A549 (cell line): ENCODE results near the gene LIN37. TPM values are rescaled to one million over a fixed set of nuclear protein-coding genes. Genes with fewer than 3 reads are reported as not detected.

Experiments
- ATAC-seq, 2 experiments: fragments of 200-7000 bp in 1 of 2; fragments of >200 bp in 1 of 2; cut with Nextera tagmentation in 1 of 2; cut with Tn5 transposase in 1 of 2; 3 replicates each; pipeline versions ENCODE4 v1.8.0 to v1.9.1; 2018 to 2020; ENCODE audit warnings: mild to moderate bottlenecking in 1 of 2, moderate library complexity in 1 of 2
- CTCF ChIA-PET: fragments of 300-600 bp; sonication (Branson Sonifier 250); formaldehyde crosslinking; extraction: SDS; loops from one replicate; lab custom pipeline; 2021; ENCODE audit warnings: antibody characterized with exemption, inconsistent platforms; lab: Yijun Ruan, JAX
- POLR2A ChIA-PET: fragments of 350-600 bp; formaldehyde crosslinking; extraction: SDS; loops from one replicate; lab custom pipeline; 2021; ENCODE audit warnings: antibody characterized with exemption, inconsistent platforms; lab: Yijun Ruan, JAX
- DNase-seq, 2 experiments: peaks; one replicate each; pipeline versions ENCODE4 v3.0.0 to v3.0.0-alpha.2; 2011 to 2016; ENCODE audit warnings: low read depth in 1 of 2, low spot score in 1 of 2
- FAIRE-seq: peaks from 2 replicates; lab custom pipeline; 2011; peaks lifted over from hg19 to GRCh38; lab: Jason Lieb, UNC
- H3K27ac ChIP-seq, 2 experiments: fragments of >200 bp; sonication (Bioruptor Twin); formaldehyde crosslinking; 3 replicates each; pipeline ENCODE4 v1.5.1; 2016 to 2017
- H3K4me1 ChIP-seq: fragments of >200 bp; sonication (Bioruptor Twin); formaldehyde crosslinking; 3 replicates; pipeline ENCODE4 v1.6.1; 2016
- H3K4me2 ChIP-seq: fragments of >200 bp; sonication (Bioruptor Twin); formaldehyde crosslinking; 3 replicates; pipeline ENCODE4 v1.6.1; 2016
- H3K4me3 ChIP-seq: fragments of >200 bp; sonication (Bioruptor Twin); formaldehyde crosslinking; 3 replicates; pipeline ENCODE4 v1.5.1; 2016
- H3K9me3 ChIP-seq: fragments of >200 bp; sonication (Bioruptor Twin); formaldehyde crosslinking; 3 replicates; pipeline ENCODE4 v1.6.1; 2016
- ATOH8 ChIP-seq: fragments of 250-450 bp; sonication (Bioruptor Pico); IDR thresholded peaks from 2 replicates; pipeline ENCODE4 v1.5.0; 2020; ENCODE audit warnings: low read depth, mild to moderate bottlenecking, moderate library complexity
- BCL3 ChIP-seq: fragments of >200 bp; sonication (Bioruptor Twin); formaldehyde crosslinking; IDR thresholded peaks from 3 replicates; pipeline ENCODE4 v1.6.1; 2016
- E2F6 ChIP-seq: IDR thresholded peaks from 2 replicates; pipeline ENCODE4 v1.6.1; 2012; ENCODE audit warnings: low read depth, borderline replicate concordance
- EHMT2 ChIP-seq: fragments of 200-600 bp; sonication (generic); IDR thresholded peaks from 2 replicates; pipeline ENCODE4 v1.6.1; 2016; ENCODE audit warnings: antibody characterized with exemption, low read depth, mild to moderate bottlenecking, moderate library complexity
- EP300 ChIP-seq, 2 experiments: fragments of >200 bp; sonication (Bioruptor Twin); formaldehyde crosslinking; IDR thresholded peaks; 2 replicates in 1 of 2; 3 replicates in 1 of 2; pipeline ENCODE4 v1.6.1; 2016 to 2017
- FOSB ChIP-seq: fragments of 250-450 bp; sonication (Bioruptor Pico); IDR thresholded peaks from 2 replicates; pipeline ENCODE4 v1.5.0; 2020; ENCODE audit warnings: mild to moderate bottlenecking, moderate library complexity
- FOSL2 ChIP-seq, 2 experiments: fragments of 450-650 bp in 1 of 2; fragments of >200 bp in 1 of 2; sonication (Bioruptor Twin) in 1 of 2; formaldehyde crosslinking; IDR thresholded peaks; 2 replicates each; pipeline versions ENCODE4 v1.5.0 to v1.6.1; 2016 to 2020; ENCODE audit warnings: mild to moderate bottlenecking in 1 of 2, moderate library complexity in 1 of 2
- GATA3 ChIP-seq: IDR thresholded peaks from 2 replicates; pipeline ENCODE4 v1.6.1; 2012; ENCODE audit warnings: borderline replicate concordance
- HDAC2 ChIP-seq: fragments of 200-600 bp; sonication (generic); IDR thresholded peaks from 2 replicates; pipeline ENCODE4 v1.6.1; 2016
- HES2 ChIP-seq: fragments of >200 bp; sonication (Bioruptor Twin); formaldehyde crosslinking; IDR thresholded peaks from 2 replicates; pipeline ENCODE4 v1.6.1; 2016
- HOXA7 ChIP-seq: fragments of 250-450 bp; sonication (Bioruptor Pico); IDR thresholded peaks from 2 replicates; pipeline ENCODE4 v1.5.0; 2020; ENCODE audit warnings: mild to moderate bottlenecking, moderate library complexity
- JUN ChIP-seq, 2 experiments: fragments of >200 bp; sonication (Bioruptor Twin); formaldehyde crosslinking; IDR thresholded peaks; 2 replicates in 1 of 2; 3 replicates in 1 of 2; pipeline ENCODE4 v1.6.1; 2016 to 2017
- KDM1A ChIP-seq: fragments of 200-600 bp; sonication (generic); IDR thresholded peaks from 2 replicates; pipeline ENCODE4 v1.6.1; 2016; ENCODE audit warnings: low read depth, mild to moderate bottlenecking
- MAX ChIP-seq: IDR thresholded peaks from 2 replicates; pipeline ENCODE4 v1.6.1; 2012
- NFE2L2 ChIP-seq: fragments of 150-350 bp; conservative IDR thresholded peaks from 2 replicates; pipeline ENCODE4 v1.6.1; 2014; ENCODE audit warnings: low read length
- POLR2A ChIP-seq: IDR thresholded peaks from 2 replicates; pipeline ENCODE4 v1.6.1; 2012; ENCODE audit warnings: mild to moderate bottlenecking, low read length
- RAD21 ChIP-seq, 2 experiments: fragments of >200 bp in 1 of 2; sonication (Bioruptor Twin) in 1 of 2; formaldehyde crosslinking in 1 of 2; IDR thresholded peaks in 1 of 2; conservative IDR thresholded peaks in 1 of 2; 2 replicates in 1 of 2; 3 replicates in 1 of 2; pipeline ENCODE4 v1.6.1; 2012 to 2018; ENCODE audit warnings: inconsistent platforms in 1 of 2
- RARB ChIP-seq: fragments of 250-450 bp; sonication (Bioruptor Pico); IDR thresholded peaks from 2 replicates; pipeline ENCODE4 v1.8.0; 2021; ENCODE audit warnings: mild to moderate bottlenecking, moderate library complexity
- RCOR1 ChIP-seq: fragments of 150-350 bp; IDR thresholded peaks from 2 replicates; pipeline ENCODE4 v1.6.1; 2014; ENCODE audit warnings: antibody characterized with exemption, low read length, low read depth
- RFX5 ChIP-seq: fragments of 450-650 bp; IDR thresholded peaks from 2 replicates; pipeline ENCODE4 v1.7.1; 2014; ENCODE audit warnings: antibody characterized with exemption, mild to moderate bottlenecking, moderate library complexity
- SMC3 ChIP-seq: fragments of >200 bp; sonication (Bioruptor Twin); formaldehyde crosslinking; IDR thresholded peaks from 3 replicates; pipeline ENCODE4 v1.6.1; 2018; ENCODE audit warnings: inconsistent platforms
- WGBS: methylation state at CpG from one replicate; pipeline ENCODE4 v1.1.6; 2017; ENCODE audit errors: missing lambda C conversion rate; 5-methylcytosine and 5-hydroxymethylcytosine counted together
- polyA plus RNA-seq, 4 experiments: library from polyadenylated mRNA; depleted of rRNA in 3 of 4; stranded (reverse); fragments of >200 nt; fragmentation: RNase III in 1 of 4; extraction: RNeasy Plus Mini Kit Qiagen cat#74134 plus additional on column Dnase treatment in 1 of 4; gene quantifications; 2 replicates in 3 of 4; 3 replicates in 1 of 4; pipeline ENCODE4 v1.2.3, GENCODE V29; 2011 to 2017
- TF ChIP-seq, protein P1 (sequence below): fragments of 250-450 bp; sonication (Bioruptor Pico); IDR thresholded peaks from 2 replicates; pipeline ENCODE4 v1.5.0; 2021; ENCODE audit warnings: mild to moderate bottlenecking, moderate library complexity, borderline replicate concordance

The LIN37 gene
- polyA plus RNA-seq, 2 of the 4 experiments (the other 2 are of a cell fraction), result 8.1 to 23.1 TPM

- peaks cover 31% of the 10 kb centered on the region for H3K4me1 ChIP-seq
- H3K4me2 ChIP-seq, result peak within 1 kb of the TSS; percentile 96
- CTCF ChIA-PET, result interaction anchor here (0.6 to 3.3 kb wide), 7 partner anchors 13 to 312 kb away, joined by 3 to 23 read pairs (median 4); no protein-coding TSS in a partner anchor
- WGBS, result 2% methylated on average over 59 of the region's 82 CpGs
- peak within 1 kb of the TSS; percentile 62 for H3K4me3 ChIP-seq
- H3K9me3 ChIP-seq, result no peaks in the 10 kb centered on the region
- POLR2A ChIA-PET, result interaction anchor here (1.2 kb wide), 1 partner anchor 27 kb away, joined by 3 read pairs; the partner anchor contains the start of gene LIN37
- H3K27ac ChIP-seq, result peak within 1 kb of the TSS; percentile 47 to 81
- peak; percentile 98 to 99 for DNase-seq
- TF ChIP-seq RAD21 (conservative IDR thresholded peaks at IDR 0.05 in 1 of 2, IDR thresholded peaks at IDR 0.05 in 1 of 2) (0 out of 5 replicates have a peak, but pooled peaks of 1 of the 2 experiments have one; percentile 11), RFX5 (peak; percentile 73), JUN (IDR thresholded peaks at IDR 0.05) (peak in 1 of 2 experiments; percentile 39; a peak in 1 of 5 replicates), SMC3 (no peak), POLR2A (no peak), GATA3 (no peak), MAX (peak; percentile 47; the same call in 1 of the 2 replicates), E2F6 (no peak; the same call in 1 of the 2 replicates)
- TF ChIP-seq, all 56 proteins: peak for 4
- peak; percentile 98 for FAIRE-seq
- ATAC-seq, result peak; percentile 78 to 90
Measured at GRCh38 chr19:35775298-35776101, 27.1 kb downstream of the LIN37 start, which contains the start of gene ARHGAP33. Gene ARHGAP33, plus strand, starts transcription at chr19:35775564. Its CDS starts 95 bp downstream, at chr19:35775659.

DNA sequence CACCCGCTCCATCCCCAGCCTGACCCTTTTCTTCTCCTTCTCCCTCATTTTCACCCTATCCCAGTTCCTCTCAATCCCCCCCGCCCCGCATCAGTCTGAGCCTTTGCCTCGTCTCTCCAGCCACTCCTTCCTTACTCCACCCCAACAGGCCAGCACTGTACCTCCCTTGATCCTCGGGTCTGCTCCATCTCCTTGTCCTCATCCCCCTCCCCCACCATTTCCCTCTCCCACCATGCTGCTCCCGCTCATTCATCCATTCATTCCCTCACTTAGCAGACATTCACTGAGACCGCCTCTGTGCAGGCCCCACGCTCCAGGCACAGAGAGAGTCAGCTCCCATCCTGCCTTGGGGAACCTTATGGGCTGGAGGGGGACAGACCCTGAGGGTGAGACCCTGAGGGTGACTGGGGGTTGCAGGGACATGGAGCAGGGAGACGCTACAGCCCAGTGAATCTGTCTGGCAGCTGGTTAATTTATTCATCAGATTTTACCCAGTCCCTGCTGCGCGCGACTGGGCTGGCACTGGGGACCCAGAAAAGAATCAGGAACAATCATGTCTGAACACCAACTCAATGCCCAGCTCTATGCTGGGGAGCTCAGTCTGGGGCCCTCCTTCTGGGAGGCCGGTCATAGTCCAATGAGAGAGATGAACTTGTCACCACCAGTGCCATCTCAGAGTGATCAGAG lies 27.9 kb downstream of the LIN37 start:
- POLR2A ChIA-PET, result no interaction called here
- no peak for DNase-seq
- peaks cover 31% of the 10 kb centered on the region for H3K4me1 ChIP-seq
- peak overlapping the region; percentile 62 for H3K4me3 ChIP-seq
- peak overlapping the region; percentile 47 to 81 for H3K27ac ChIP-seq
- TF ChIP-seq POLR2A, result no peak
- TF ChIP-seq, protein P1, sequence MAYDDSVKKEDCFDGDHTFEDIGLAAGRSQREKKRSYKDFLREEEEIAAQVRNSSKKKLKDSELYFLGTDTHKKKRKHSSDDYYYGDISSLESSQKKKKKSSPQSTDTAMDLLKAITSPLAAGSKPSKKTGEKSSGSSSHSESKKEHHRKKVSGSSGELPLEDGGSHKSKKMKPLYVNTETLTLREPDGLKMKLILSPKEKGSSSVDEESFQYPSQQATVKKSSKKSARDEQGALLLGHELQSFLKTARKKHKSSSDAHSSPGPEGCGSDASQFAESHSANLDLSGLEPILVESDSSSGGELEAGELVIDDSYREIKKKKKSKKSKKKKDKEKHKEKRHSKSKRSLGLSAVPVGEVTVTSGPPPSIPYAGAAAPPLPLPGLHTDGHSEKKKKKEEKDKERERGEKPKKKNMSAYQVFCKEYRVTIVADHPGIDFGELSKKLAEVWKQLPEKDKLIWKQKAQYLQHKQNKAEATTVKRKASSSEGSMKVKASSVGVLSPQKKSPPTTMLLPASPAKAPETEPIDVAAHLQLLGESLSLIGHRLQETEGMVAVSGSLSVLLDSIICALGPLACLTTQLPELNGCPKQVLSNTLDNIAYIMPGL, result no peak
- TF ChIP-seq HDAC2, result no peak
- TF ChIP-seq BCL3, result no peak
- TF ChIP-seq ATOH8 (CRISPR knock-in tag), result no peak
- TF ChIP-seq EP300 (IDR thresholded peaks at IDR 0.05), result no peak
- TF ChIP-seq NFE2L2, result no peak
- TF ChIP-seq FOSL2 (IDR thresholded peaks at IDR 0.05), result no peak
- no peak for TF ChIP-seq FOSL2 (CRISPR knock-in tag; IDR thresholded peaks at IDR 0.05)
- no peak for TF ChIP-seq RARB (CRISPR knock-in tag)
- TF ChIP-seq FOSB, result no peak
- TF ChIP-seq HES2, result no peak
- TF ChIP-seq HOXA7 (CRISPR knock-in tag), result no peak
- TF ChIP-seq KDM1A, result no peak
- TF ChIP-seq EHMT2, result no peak
- TF ChIP-seq RCOR1, result no peak
- TF ChIP-seq, all 56 proteins: peak for 0
- peak overlapping the region; percentile 96 for H3K4me2 ChIP-seq
- no peak for FAIRE-seq
- CTCF ChIA-PET, result interaction anchor here (0.6 to 3.3 kb wide), 11 partner anchors 10 to 312 kb away, joined by 3 to 23 read pairs (median 4); partner anchors contain the start of gene HSPB6
- peak in 1 of 2 experiments; percentile 1; a peak in 1 of 6 replicates for ATAC-seq
- H3K9me3 ChIP-seq, result no peaks in the 10 kb centered on the region
- WGBS, result 85% methylated on average over 12 of the region's 13 CpGs
